Measurements from ENCODE around the gene VPS26B. TPM values are rescaled to one million over a fixed set of nuclear protein-coding genes. Genes with fewer than 3 reads are reported as not detected.

The VPS26B gene
- total RNA-seq, 2 donors from 2014 or later: 32.5 to 33.6 TPM

DNA sequence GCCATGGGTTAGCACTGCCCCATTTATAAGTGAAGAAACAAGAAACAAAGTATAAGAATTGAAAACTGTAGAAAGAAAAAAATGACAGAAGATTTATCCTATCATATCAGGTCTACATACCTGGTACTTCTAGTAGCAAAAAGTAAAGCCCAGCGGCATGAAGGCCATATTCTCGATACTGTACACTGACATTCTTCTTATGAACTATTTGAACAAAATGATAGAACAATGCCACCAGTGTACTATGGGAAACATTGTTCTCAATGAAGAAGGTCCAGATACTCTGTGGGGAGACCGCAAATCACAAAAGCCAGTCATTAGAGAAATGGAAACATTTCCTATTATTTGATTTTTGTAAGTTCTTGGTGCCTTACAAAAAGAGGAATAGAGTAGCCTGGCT is 7.7 kb upstream of the VPS26B start:
- TF ChIP-seq, protein P1, sequence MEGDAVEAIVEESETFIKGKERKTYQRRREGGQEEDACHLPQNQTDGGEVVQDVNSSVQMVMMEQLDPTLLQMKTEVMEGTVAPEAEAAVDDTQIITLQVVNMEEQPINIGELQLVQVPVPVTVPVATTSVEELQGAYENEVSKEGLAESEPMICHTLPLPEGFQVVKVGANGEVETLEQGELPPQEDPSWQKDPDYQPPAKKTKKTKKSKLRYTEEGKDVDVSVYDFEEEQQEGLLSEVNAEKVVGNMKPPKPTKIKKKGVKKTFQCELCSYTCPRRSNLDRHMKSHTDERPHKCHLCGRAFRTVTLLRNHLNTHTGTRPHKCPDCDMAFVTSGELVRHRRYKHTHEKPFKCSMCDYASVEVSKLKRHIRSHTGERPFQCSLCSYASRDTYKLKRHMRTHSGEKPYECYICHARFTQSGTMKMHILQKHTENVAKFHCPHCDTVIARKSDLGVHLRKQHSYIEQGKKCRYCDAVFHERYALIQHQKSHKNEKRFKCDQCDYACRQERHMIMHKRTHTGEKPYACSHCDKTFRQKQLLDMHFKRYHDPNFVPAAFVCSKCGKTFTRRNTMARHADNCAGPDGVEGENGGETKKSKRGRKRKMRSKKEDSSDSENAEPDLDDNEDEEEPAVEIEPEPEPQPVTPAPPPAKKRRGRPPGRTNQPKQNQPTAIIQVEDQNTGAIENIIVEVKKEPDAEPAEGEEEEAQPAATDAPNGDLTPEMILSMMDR (conservative IDR thresholded peaks at IDR 0.05): no peak

DNA sequence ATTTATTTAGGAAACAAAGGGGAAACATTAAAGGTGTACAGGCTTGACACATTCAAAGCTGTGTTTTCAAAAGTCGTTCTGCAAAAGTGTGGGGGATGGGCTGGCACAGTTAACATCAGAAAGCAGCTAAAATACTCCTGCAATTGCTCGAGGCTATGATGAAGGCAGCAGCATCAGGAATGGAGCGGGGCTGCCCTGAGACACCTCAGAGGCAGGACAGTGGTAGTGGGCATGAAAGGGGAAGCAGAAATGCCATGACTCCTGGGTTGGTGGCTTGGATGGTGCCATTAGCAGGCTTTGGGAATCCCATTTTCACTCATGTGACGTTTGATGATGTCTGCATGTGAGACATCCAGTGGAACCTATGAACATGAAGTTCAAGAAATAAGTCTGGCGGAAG is 1.4 kb upstream of the VPS26B start:
- Histone ChIP-seq H3K27me3 (ENCODE audit: control insufficient read depth, insufficient read depth, low read length, poor library complexity, severe bottlenecking) (no peaks in the 10 kb centered on the region), H3K27ac (ENCODE audit: low read depth, low read length) (no peak overlapping the region), H3K9ac (ENCODE audit: extremely low read depth, low read length, poor library complexity, severe bottlenecking) (peak overlapping the region; percentile 56), H3K36me3 (ENCODE audit: control insufficient read depth, insufficient read depth, low read length) (peaks cover 20% of the 10 kb centered on the region), H3K4me1 (ENCODE audit: control insufficient read depth, insufficient read depth, low read length) (peaks cover 12% of the 10 kb centered on the region), H3K4me3 (ENCODE audit: low read length) (peak overlapping the region; percentile 93), H3K9me3 (ENCODE audit: control insufficient read depth, low read length) (no peaks in the 10 kb centered on the region)
- Mint-ChIP-seq H3K27ac (peak overlapping the region; percentile 19), H3K9me3 (no peaks in the 10 kb centered on the region), H3K27me3 (ENCODE audit: insufficient read depth) (no peaks in the 10 kb centered on the region), H3K4me3 (peak overlapping the region; percentile 72), H3K4me1 (peaks cover 14% of the 10 kb centered on the region), H3K36me3 (ENCODE audit: low read depth) (peaks cover 22% of the 10 kb centered on the region)
- no peak for DNase-seq
- TF ChIP-seq, protein P1 (conservative IDR thresholded peaks at IDR 0.05): no peak
- 4 to 8% methylated on average over 4 to 5 of the region's 5 CpGs for WGBS, 2 experiments (ENCODE audit: insufficient coverage in 1 of 2, insufficient read length in 1 of 2)

More for the DNA sequence above, 7.7 kb upstream of the VPS26B start:
- H3K27me3 Mint-ChIP-seq (ENCODE audit: insufficient read depth): no peaks in the 10 kb centered on the region
- Histone ChIP-seq H3K27ac (ENCODE audit: low read depth, low read length) (no peak overlapping the region), H3K4me3 (ENCODE audit: low read length) (no peak overlapping the region), H3K27me3 (ENCODE audit: control insufficient read depth, insufficient read depth, low read length, poor library complexity, severe bottlenecking) (no peaks in the 10 kb centered on the region), H3K9me3 (ENCODE audit: control insufficient read depth, low read length) (no peaks in the 10 kb centered on the region), H3K36me3 (ENCODE audit: control insufficient read depth, insufficient read depth, low read length) (peaks cover 43% of the 10 kb centered on the region), H3K4me1 (ENCODE audit: control insufficient read depth, insufficient read depth, low read length) (peaks cover 7% of the 10 kb centered on the region), H3K9ac (ENCODE audit: extremely low read depth, low read length, poor library complexity, severe bottlenecking) (no peak overlapping the region)
- H3K36me3 Mint-ChIP-seq (ENCODE audit: low read depth): peaks cover 37% of the 10 kb centered on the region
- no peak for DNase-seq
- no peak overlapping the region for H3K27ac Mint-ChIP-seq
- no peaks in the 10 kb centered on the region for H3K4me1 Mint-ChIP-seq
- WGBS, 2 experiments (ENCODE audit: insufficient coverage in 1 of 2, insufficient read length in 1 of 2): 96 to 100% methylated on average over 3 of the region's 3 CpGs
- no peak overlapping the region for H3K4me3 Mint-ChIP-seq
- no peaks in the 10 kb centered on the region for H3K9me3 Mint-ChIP-seq

DNA sequence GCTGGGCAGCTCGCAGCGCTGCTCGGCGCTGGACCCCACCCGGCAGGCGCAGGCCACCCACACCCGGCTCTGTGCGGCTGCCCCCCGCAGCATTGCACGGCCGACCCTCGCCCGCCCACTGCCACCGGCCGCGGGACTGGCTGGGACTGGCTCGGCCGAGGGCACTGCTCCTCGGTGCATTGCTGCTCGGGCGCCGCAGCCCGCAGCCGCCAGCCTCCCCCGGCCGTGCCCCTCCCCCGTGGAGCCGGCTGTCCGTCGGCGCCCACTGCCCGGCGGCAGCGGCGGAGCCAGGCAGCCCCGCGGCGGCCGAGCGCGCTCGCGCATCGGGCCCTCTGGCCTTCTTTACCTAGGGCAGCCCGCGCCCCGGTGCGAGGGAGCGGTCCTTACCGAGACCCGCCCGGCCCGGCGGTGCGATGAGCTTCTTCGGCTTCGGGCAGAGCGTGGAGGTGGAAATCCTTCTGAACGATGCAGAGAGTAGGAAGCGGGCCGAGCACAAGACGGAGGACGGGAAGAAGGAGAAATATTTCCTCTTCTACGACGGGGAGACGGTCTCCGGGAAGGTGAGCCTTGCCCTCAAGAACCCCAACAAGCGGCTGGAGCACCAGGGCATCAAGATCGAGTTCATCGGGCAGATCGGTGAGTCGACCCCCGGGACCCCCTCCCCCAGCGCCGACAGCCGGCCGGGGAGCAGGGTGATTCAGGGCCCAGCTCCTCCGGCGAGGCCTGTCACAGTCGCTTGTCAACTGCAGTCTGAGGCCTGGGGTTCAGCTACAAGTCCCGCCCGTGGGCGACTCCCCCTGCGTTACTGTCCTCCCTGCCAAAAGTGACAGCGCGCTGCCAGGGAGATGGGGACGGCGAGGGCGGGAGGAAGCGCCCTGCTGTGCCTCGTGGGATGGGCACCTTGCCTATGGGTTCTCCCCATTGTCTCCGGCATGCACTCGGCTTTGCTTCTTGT is 516 bp downstream of the VPS26B start:
- Mint-ChIP-seq H3K36me3 (ENCODE audit: low read depth) (peaks cover 10% of the 10 kb centered on the region), H3K4me1 (peaks cover 15% of the 10 kb centered on the region), H3K27me3 (ENCODE audit: insufficient read depth) (no peaks in the 10 kb centered on the region), H3K27ac (no peak overlapping the region), H3K9me3 (no peaks in the 10 kb centered on the region), H3K4me3 (peak overlapping the region; percentile 72)
- H3K4me3 ChIP-seq (ENCODE audit: low read length): peak overlapping the region; percentile 93
- TF ChIP-seq, protein P1 (conservative IDR thresholded peaks at IDR 0.05): no peak
- H3K9me3 ChIP-seq (ENCODE audit: control insufficient read depth, low read length): no peaks in the 10 kb centered on the region
- H3K36me3 ChIP-seq (ENCODE audit: control insufficient read depth, insufficient read depth, low read length): peaks cover 11% of the 10 kb centered on the region
- no peak overlapping the region for H3K27ac ChIP-seq (ENCODE audit: low read depth, low read length)
- peak overlapping the region; percentile 61 for H3K9ac ChIP-seq (ENCODE audit: extremely low read depth, low read length, poor library complexity, severe bottlenecking)
- no peaks in the 10 kb centered on the region for H3K27me3 ChIP-seq (ENCODE audit: control insufficient read depth, insufficient read depth, low read length, poor library complexity, severe bottlenecking)
- 0 to 1% methylated on average over 17 to 93 of the region's 93 CpGs for WGBS, 2 experiments (ENCODE audit: insufficient coverage in 1 of 2, insufficient read length in 1 of 2)
- DNase-seq: peak; percentile 69
- peaks cover 12% of the 10 kb centered on the region for H3K4me1 ChIP-seq (ENCODE audit: control insufficient read depth, insufficient read depth, low read length)

Data from endodermal cell (in vitro differentiated cells).